ENCODE results near the gene ZNF205. TPM values are rescaled to one million over a fixed set of nuclear protein-coding genes. Genes with fewer than 3 reads are reported as not detected.

ZNF205 gene
- total RNA-seq, 1 donor from 2014 or later = 14.8 TPM

DNA sequence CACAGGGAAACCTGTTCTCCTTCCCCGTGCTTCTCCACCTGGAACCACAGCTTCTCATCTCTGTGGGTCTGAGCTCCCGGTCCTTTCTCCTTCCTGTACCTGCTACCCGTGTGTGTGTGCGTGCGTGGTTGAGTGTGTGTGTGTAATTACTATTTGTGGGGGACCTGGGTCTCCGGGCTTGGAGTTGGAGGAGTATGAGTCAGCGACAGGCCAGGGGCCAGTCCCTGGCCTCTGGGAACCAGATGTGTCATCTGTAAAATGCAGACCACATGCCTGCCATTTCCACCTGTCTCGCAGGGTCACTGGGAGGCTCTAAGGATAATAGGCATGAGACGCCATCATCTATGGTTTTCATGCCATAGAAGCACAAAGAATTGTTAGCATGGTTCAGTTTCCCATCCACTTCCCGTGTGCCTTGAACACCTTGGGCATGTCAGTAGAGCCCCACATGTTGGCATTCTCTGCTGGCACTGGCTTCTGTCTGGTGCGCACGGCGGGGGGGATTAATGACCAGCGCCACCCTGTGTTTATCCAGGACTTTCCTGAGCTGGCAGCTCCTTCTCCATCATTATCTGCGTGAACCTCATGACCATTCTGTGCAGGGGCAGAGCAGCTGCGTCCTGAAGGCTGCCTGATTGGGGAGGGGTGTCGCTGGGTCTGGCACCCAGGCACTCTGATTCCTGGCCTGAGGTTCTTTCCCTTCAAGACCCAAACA is 1.5 kb downstream of the ZNF205 start:
- peaks cover 25% of the 10 kb centered on the region for H3K4me1 Mint-ChIP-seq (ENCODE audit: unreplicated experiment)
- H3K4me3 Mint-ChIP-seq (ENCODE audit: unreplicated experiment) = peak overlapping the region; percentile 85
- no peak for DNase-seq (ENCODE audit: extremely low spot score, unreplicated experiment)
- H3K27me3 Mint-ChIP-seq (ENCODE audit: unreplicated experiment) = no peaks in the 10 kb centered on the region
- H3K9me3 Mint-ChIP-seq (ENCODE audit: unreplicated experiment) = no peaks in the 10 kb centered on the region
- peak overlapping the region; percentile 56 for H3K27ac Mint-ChIP-seq (ENCODE audit: unreplicated experiment)
- TF ChIP-seq, protein P1, sequence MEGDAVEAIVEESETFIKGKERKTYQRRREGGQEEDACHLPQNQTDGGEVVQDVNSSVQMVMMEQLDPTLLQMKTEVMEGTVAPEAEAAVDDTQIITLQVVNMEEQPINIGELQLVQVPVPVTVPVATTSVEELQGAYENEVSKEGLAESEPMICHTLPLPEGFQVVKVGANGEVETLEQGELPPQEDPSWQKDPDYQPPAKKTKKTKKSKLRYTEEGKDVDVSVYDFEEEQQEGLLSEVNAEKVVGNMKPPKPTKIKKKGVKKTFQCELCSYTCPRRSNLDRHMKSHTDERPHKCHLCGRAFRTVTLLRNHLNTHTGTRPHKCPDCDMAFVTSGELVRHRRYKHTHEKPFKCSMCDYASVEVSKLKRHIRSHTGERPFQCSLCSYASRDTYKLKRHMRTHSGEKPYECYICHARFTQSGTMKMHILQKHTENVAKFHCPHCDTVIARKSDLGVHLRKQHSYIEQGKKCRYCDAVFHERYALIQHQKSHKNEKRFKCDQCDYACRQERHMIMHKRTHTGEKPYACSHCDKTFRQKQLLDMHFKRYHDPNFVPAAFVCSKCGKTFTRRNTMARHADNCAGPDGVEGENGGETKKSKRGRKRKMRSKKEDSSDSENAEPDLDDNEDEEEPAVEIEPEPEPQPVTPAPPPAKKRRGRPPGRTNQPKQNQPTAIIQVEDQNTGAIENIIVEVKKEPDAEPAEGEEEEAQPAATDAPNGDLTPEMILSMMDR (IDR thresholded peaks at IDR 0.05) = no peak
- H3K36me3 Mint-ChIP-seq (ENCODE audit: unreplicated experiment) = peaks cover 6% of the 10 kb centered on the region

DNA sequence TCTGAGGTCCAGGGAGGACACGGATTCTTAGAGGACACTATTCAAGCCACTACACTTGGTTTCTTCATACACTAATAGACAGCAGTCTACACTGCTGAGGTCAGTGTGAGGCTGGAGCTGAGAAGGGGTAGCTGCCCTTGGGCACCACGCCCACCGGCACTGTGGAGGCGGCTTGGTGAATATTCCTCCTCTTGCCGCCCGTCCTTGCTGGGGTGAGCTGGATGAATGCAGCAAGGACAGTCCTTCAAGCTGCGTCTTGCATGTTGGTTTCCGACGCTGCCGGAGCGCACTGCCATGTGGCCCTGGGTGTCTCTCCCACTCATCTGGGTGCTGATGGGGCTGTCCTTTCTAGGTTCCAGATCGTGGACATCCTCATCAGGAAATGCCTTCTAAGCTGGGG is 2.6 kb downstream of the ZNF205 start:
- Mint-ChIP-seq H3K4me1 (ENCODE audit: unreplicated experiment) (peaks cover 23% of the 10 kb centered on the region), H3K27ac (ENCODE audit: unreplicated experiment) (no peak overlapping the region), H3K27me3 (ENCODE audit: unreplicated experiment) (no peaks in the 10 kb centered on the region), H3K9me3 (ENCODE audit: unreplicated experiment) (no peaks in the 10 kb centered on the region), H3K36me3 (ENCODE audit: unreplicated experiment) (peaks cover 6% of the 10 kb centered on the region), H3K4me3 (ENCODE audit: unreplicated experiment) (peak overlapping the region; percentile 32)
- TF ChIP-seq, protein P1 (IDR thresholded peaks at IDR 0.05) = no peak
- no peak for DNase-seq (ENCODE audit: extremely low spot score, unreplicated experiment)

DNA sequence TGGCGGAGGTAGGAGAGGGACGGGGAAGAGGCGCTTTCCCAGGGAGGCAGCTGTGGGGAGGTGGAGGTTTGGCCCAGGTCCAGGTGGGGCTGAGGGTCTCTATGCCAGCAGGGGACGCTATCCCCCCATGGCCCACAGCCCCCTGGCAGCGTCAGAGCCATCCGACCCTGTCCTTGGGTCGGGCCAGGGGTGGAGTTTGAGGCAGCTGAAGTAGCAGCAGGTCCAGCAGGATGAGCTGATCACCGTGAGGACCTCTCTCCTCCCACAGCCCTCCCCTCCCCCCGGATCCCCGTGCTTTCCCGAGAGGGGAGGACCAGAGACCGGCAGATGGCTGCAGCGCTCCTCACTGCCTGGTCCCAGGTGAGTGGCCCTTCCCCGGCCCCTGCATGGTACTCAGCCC is 3.2 kb downstream of the ZNF205 start:
- Mint-ChIP-seq H3K27me3 (ENCODE audit: unreplicated experiment) (no peaks in the 10 kb centered on the region), H3K4me1 (ENCODE audit: unreplicated experiment) (peaks cover 23% of the 10 kb centered on the region), H3K36me3 (ENCODE audit: unreplicated experiment) (peaks cover 6% of the 10 kb centered on the region), H3K27ac (ENCODE audit: unreplicated experiment) (no peak overlapping the region), H3K9me3 (ENCODE audit: unreplicated experiment) (no peaks in the 10 kb centered on the region), H3K4me3 (ENCODE audit: unreplicated experiment) (no peak overlapping the region)
- no peak for DNase-seq (ENCODE audit: extremely low spot score, unreplicated experiment)
- TF ChIP-seq, protein P1 (IDR thresholded peaks at IDR 0.05) = no peak

DNA sequence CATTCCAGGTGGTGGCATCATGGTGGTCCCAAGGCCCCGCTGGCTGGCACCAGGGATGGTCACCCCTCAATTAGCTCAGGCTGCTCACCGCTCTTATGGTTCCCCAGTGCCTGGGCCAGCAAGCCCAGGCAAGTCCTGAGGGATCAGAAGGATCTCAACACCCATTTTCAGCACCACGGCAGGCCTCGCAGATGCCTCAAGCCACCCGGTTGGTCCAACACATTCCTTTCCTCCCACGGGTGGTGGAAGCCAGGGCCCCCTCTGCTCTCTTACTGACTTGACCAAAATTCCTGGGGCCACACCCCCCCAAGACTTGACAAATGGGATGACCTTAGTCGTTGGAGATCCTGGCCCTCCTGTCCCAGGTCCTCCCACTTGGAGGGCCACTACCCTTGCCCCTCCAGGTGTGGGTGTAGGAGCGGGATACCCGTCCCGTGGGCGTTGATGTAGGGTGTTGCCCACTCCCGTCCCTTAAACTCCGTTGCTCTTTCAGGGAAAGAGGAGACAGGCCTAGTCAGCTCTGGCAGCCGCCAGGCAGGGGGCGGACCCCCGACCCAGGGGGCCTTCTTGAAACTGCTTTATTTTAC is 5.9 kb downstream of the ZNF205 start:
- Mint-ChIP-seq H3K4me3 (ENCODE audit: unreplicated experiment) (no peak overlapping the region), H3K36me3 (ENCODE audit: unreplicated experiment) (peaks cover 6% of the 10 kb centered on the region), H3K4me1 (ENCODE audit: unreplicated experiment) (peaks cover 13% of the 10 kb centered on the region), H3K27ac (ENCODE audit: unreplicated experiment) (no peak overlapping the region), H3K9me3 (ENCODE audit: unreplicated experiment) (no peaks in the 10 kb centered on the region), H3K27me3 (ENCODE audit: unreplicated experiment) (no peaks in the 10 kb centered on the region)
- TF ChIP-seq, protein P1 (IDR thresholded peaks at IDR 0.05) = no peak
- DNase-seq (ENCODE audit: extremely low spot score, unreplicated experiment) = no peak

DNA sequence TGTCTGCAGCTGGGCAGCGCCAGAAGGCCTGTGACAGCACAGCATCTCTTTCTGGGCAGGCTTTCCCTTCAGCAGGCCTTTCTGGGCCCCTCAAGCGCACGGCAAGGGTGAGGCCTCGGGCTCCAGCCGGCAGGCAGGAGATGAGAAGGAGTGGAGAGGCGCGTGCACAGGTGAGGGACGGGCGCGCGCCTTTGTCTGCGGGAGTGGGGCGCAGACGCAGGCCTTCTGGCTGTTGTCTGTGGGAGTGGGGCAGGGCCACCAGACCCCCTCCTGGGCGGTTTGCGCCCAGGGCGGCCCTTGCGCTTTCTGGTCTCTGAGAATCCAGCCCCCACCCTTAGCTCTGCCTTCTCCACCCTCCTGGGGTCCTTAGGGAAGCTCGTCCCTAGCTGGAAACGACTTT is 6.5 kb downstream of the ZNF205 start:
- H3K9me3 Mint-ChIP-seq (ENCODE audit: unreplicated experiment) = no peaks in the 10 kb centered on the region
- H3K36me3 Mint-ChIP-seq (ENCODE audit: unreplicated experiment) = peaks cover 6% of the 10 kb centered on the region
- TF ChIP-seq, protein P1 (IDR thresholded peaks at IDR 0.05) = no peak
- H3K27ac Mint-ChIP-seq (ENCODE audit: unreplicated experiment) = no peak overlapping the region
- no peak overlapping the region for H3K4me3 Mint-ChIP-seq (ENCODE audit: unreplicated experiment)
- no peaks in the 10 kb centered on the region for H3K27me3 Mint-ChIP-seq (ENCODE audit: unreplicated experiment)
- H3K4me1 Mint-ChIP-seq (ENCODE audit: unreplicated experiment) = peaks cover 13% of the 10 kb centered on the region
- no peak for DNase-seq (ENCODE audit: extremely low spot score, unreplicated experiment)
